Adrenal gland (tissue), 12 donors: ENCODE data around the gene CAPN8. TPM values are rescaled to one million over a fixed set of nuclear protein-coding genes. Genes with fewer than 3 reads are reported as not detected.

Experiments
- DNase-seq, 7 donors: peaks; one replicate each; pipeline ENCODE4 v3.0.0-alpha.2; 2019 to 2020
- H3K27ac ChIP-seq, 5 donors: fragments of 200-600 bp; sonication (generic) in 4 of 5; 1 replicate in 3 of 5; 2 replicates in 2 of 5; pipeline versions ENCODE4 v1.5.1 to v1.8.0; 2016 to 2020; ENCODE audit warnings: mild to moderate bottlenecking in 1 of 5
- H3K27me3 ChIP-seq: fragments of 200-600 bp; 2 replicates; pipeline ENCODE4 v1.8.0; 2021
- H3K36me3 ChIP-seq, 2 donors: fragments of 200-600 bp; replicated peaks in 1 of 2; 1 replicate in 1 of 2; 2 replicates in 1 of 2; pipeline versions ENCODE4 v1.5.1 to v1.8.0; 2018 to 2022
- H3K4me1 ChIP-seq, 2 donors: fragments of 200-600 bp; replicated peaks in 1 of 2; 1 replicate in 1 of 2; 2 replicates in 1 of 2; pipeline versions ENCODE4 v1.5.1 to v1.8.0; 2018 to 2021
- H3K4me3 ChIP-seq, 4 donors: fragments of 200-600 bp; sonication (generic) in 3 of 4; one replicate each; pipeline ENCODE4 v1.5.1; 2016 to 2018
- H3K9me3 ChIP-seq, 3 donors: fragments of 200-600 bp; sonication (generic) in 1 of 3; replicated peaks in 1 of 3; 1 replicate in 2 of 3; 2 replicates in 1 of 3; pipeline versions ENCODE4 v1.5.1 to v1.8.0; 2016 to 2021
- POLR2A ChIP-seq, 2 donors: fragments of 450-650 bp; IDR thresholded peaks; one replicate each; pipeline ENCODE4 v1.6.1; 2017; ENCODE audit warnings: antibody characterized with exemption in 2 of 2, mild to moderate bottlenecking in 2 of 2, moderate library complexity in 1 of 2
- WGBS, 4 donors: extraction: QIAGEN DNeasy Blood & Tissue Kit in 2 of 4; methylation state at CpG; one replicate each; pipeline versions ENCODE4 v1.1.5 to v1.1.7; 2013 to 2017; 5-methylcytosine and 5-hydroxymethylcytosine counted together
- intact Hi-C, 2 donors: fragments of 100-400 bp; cut with DNase I; formaldehyde crosslinking; loops; one replicate each; pipeline versions ENCODE4 v1.14.1 to v1.15.0; 2022 to 2023
- polyA plus RNA-seq, 3 donors: library from polyadenylated mRNA; stranded (reverse); fragments of 200-250 nt in 2 of 3; fragments of 350-450 nt in 1 of 3; fragmentation: Illumina TruSeq in 1 of 3; extraction: RNeasy Lipid Tissue Mini Kit (QIAGEN cat#74804) in 1 of 3; gene quantifications; one replicate each; pipeline ENCODE4 v1.2.3, GENCODE V29; 2013 to 2014
- total RNA-seq, 9 donors: library from RNA; depleted of rRNA in 4 of 9; stranded (reverse); fragments of >200 nt in 4 of 9; fragments of 120-200 nt in 1 of 9; fragmentation: NEBNext Ultra II Directional in 1 of 9; extraction: Animal tissue kit (Norgen Biotek cat#: 25700) in 1 of 9; gene quantifications; one replicate each; pipeline versions ENCODE4 v1.1.0 to v1.2.4, GENCODE V29; 2013 to 2023
- TF ChIP-seq, protein P1 (sequence below), 6 experiments: fragments of 450-650 bp in 4 of 6; fragments of 200-600 bp in 2 of 6; sonication (generic) in 1 of 6; IDR thresholded peaks; 1 replicate in 5 of 6; 2 replicates in 1 of 6; pipeline versions ENCODE4 v1.5.1 to v1.8.0; 2016 to 2021; ENCODE audit warnings: antibody characterized with exemption in 6 of 6, mild to moderate bottlenecking in 2 of 6, moderate library complexity in 1 of 6
- donor health status: healthy with polysubstance abuse.
- donor health status: Bipolar disorder and iron deficiency.
- donor health status: DM: yes; HTN: yes; CAD: no.
- donor health status: DM: no; HTN: no; CAD: no.
- donor health status: DM: no; HTN: no; CAD: no.
- donor health status: DM: yes; HTN: yes; CAD: no.

The CAPN8 gene
- total and polyA plus RNA-seq, 12 donors = 0.14 to 1.7 (median 0.79) TPM; not detected in 4

DNA sequence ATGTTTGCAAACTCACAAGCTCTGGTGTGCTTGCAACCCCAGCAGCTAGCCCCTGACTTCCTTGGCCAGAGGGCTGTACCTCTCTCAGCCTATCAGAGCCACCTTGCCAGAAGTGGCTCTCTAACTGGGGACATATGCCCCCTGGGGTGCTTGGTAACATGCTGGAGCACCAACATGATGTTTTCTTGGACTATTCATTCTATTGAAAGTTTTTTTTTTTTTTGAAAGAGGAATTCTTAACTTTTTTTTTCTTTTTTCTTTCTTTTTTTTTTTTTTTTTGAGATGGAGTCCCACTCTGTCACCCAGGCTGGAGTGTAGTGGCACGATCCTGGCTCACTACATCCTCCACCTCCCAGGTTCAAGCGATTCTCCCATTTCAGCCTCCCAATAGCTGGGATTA, 14.7 kb upstream of the CAPN8 start:
- H3K27me3 ChIP-seq = no peaks in the 10 kb centered on the region
- no peaks in the 10 kb centered on the region for H3K9me3 ChIP-seq
- no peak for DNase-seq
- 88 to 97% (median 93%) methylated on average over 2 of the region's 2 CpGs for whole genome bisulfite sequencing, 4 donors
- H3K4me3 ChIP-seq = no peak overlapping the region
- no peak for TF ChIP-seq POLR2A (IDR thresholded peaks at IDR 0.05)
- TF ChIP-seq, protein P1, sequence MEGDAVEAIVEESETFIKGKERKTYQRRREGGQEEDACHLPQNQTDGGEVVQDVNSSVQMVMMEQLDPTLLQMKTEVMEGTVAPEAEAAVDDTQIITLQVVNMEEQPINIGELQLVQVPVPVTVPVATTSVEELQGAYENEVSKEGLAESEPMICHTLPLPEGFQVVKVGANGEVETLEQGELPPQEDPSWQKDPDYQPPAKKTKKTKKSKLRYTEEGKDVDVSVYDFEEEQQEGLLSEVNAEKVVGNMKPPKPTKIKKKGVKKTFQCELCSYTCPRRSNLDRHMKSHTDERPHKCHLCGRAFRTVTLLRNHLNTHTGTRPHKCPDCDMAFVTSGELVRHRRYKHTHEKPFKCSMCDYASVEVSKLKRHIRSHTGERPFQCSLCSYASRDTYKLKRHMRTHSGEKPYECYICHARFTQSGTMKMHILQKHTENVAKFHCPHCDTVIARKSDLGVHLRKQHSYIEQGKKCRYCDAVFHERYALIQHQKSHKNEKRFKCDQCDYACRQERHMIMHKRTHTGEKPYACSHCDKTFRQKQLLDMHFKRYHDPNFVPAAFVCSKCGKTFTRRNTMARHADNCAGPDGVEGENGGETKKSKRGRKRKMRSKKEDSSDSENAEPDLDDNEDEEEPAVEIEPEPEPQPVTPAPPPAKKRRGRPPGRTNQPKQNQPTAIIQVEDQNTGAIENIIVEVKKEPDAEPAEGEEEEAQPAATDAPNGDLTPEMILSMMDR (IDR thresholded peaks at IDR 0.05) = no peak
- no peaks in the 10 kb centered on the region for H3K4me1 ChIP-seq
- intact Hi-C loops = loop anchor here in 1 of 2 donors (10.0 kb wide), 1 partner anchor 545 kb away; no protein-coding TSS in a partner anchor
- no peaks in the 10 kb centered on the region for H3K36me3 ChIP-seq
- H3K27ac ChIP-seq = no peak overlapping the region

DNA sequence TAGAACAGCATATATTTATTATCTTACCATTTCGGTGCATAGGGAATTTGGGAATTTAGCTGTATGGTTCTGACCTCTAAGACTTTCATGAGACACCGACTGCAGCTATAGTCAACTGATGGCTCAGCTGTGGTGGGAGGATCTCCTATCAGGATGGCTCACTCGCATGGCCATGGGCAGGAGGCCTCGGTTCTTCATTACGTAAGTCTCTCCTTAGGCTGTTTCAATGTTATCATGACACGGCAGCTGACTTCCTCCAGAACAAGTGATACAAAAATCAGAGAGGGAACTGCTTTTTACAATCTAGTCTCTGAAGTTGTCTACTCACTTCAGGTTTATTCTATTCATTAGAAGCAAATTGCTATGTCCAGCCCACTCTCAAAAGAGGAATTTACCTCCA, 13.3 kb upstream of the CAPN8 start:
- WGBS, 4 donors = 70 to 75% (median 73%) methylated on average over 6 of the region's 6 CpGs
- no peak for DNase-seq
- Histone ChIP-seq H3K4me1 (no peaks in the 10 kb centered on the region), H3K36me3 (no peaks in the 10 kb centered on the region), H3K27me3 (no peaks in the 10 kb centered on the region), H3K9me3 (peaks cover 0 to 4% (median 0%) of the 10 kb centered on the region in 3 donors), H3K27ac (no peak overlapping the region), H3K4me3 (no peak overlapping the region)
- TF ChIP-seq, protein P1 (IDR thresholded peaks at IDR 0.05) = no peak
- TF ChIP-seq POLR2A (IDR thresholded peaks at IDR 0.05) = no peak
- intact Hi-C loops = no loop called here

GRCh38 chr1:223674119-223674890, 8.8 kb upstream of the CAPN8 start:
- Histone ChIP-seq H3K4me1 (no peaks in the 10 kb centered on the region), H3K36me3 (no peaks in the 10 kb centered on the region), H3K27ac (no peak overlapping the region), H3K4me3 (no peak overlapping the region), H3K27me3 (no peaks in the 10 kb centered on the region), H3K9me3 (peaks cover 0 to 4% (median 0%) of the 10 kb centered on the region in 3 donors)
- no peak for TF ChIP-seq POLR2A (IDR thresholded peaks at IDR 0.05)
- DNase-seq = no peak
- intact Hi-C loops = no loop called here
- 49 to 66% (median 58%) methylated on average over 4 to 5 of the region's 5 CpGs for WGBS, 4 donors

DNA sequence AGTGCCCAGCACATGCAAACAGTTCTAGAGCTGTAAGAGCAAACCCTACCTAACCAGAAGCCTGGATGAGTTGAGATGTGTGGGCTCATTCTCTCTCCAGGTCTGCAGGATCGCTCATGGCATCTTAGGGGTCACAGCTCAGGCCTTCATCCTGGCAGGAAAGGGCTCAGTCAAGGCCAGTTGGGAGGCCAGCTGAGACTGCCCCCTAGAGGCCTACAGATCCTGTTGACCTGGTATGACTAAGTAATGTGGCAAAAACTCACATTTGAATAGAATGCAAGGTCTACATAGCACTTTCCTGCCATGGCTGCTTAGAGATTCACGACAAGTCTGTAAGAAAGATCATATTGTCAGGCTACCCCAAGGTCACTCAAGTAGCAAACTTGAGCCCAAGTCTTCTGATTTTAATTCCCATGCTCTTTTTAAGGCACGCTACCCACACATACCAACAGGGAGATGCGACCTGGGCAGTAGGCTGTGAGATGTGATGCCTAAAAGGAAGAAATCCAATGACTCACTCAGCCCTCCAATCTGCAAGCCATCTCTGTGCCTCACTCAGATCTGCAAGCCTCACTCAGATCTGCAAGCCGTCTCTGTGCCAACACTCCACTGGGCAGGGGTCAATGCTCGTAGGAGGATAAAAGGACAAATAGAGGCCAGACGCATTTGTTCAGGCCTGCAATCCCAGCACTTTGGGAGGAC, 5.1 kb upstream of the CAPN8 start:
- Histone ChIP-seq H3K9me3 (peaks cover 0 to 4% (median 0%) of the 10 kb centered on the region in 3 donors), H3K36me3 (no peaks in the 10 kb centered on the region), H3K4me3 (no peak overlapping the region), H3K27ac (no peak overlapping the region), H3K27me3 (no peaks in the 10 kb centered on the region), H3K4me1 (no peaks in the 10 kb centered on the region)
- DNase-seq = peak in 5 of 7 donors; percentile 12 to 57 (median 38)
- 56 to 64% (median 61%) methylated on average over 7 of the region's 7 CpGs for WGBS, 4 donors
- intact Hi-C loops = no loop called here
- TF ChIP-seq POLR2A (IDR thresholded peaks at IDR 0.05) = no peak
- TF ChIP-seq, protein P1 (IDR thresholded peaks at IDR 0.05) = peak in 5 of 6 experiments; percentile 20 to 46 (median 29)
